ENCODE data around the gene ATP13A1. TPM values are rescaled to one million over a fixed set of nuclear protein-coding genes. Genes with fewer than 3 reads are reported as not detected.

ATP13A1 gene
- total and polyA plus RNA-seq, 3 experiments from 2014 or later, result 41.7 to 93.6 (median 92.1) TPM

DNA sequence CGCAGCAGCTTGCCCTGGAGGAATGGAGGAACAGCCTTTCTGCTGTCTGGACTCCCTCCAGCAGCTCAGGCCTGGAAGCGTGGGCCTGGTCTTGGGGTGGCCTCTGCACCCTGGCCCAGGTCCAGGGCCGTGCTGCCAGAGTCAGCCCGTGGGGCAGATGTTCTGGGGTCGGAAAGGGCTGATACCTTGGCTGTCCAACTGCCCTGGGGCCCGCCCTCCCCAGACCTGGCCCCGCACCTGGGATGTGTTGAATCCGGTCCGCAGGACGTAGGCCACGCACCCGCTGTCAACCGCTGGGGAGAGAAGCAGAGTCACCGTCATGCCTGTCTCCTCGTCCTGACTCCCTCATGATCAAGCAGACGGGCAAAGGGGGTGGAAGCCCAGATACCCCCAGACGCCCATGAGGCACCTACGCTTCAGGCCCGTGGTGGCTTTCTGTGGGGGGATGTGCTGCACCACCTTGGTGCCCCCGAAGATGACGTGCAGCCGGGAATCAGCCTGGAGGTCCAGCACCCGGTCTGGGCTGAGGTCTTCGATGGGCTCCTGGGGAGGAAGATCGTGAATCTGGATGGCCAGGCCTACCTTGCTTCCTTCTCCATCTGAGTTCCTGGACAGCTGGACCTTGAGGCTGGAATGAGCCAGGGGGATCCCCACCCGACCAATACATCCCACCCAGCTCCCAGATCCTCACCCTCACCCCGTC, 7.7 kb downstream of the ATP13A1 start:
- ChIA-PET POLR2A (interaction anchor here (0.5 kb wide), 1 partner anchor 426 kb away, joined by 4 read pairs; no protein-coding TSS in a partner anchor), CTCF (interaction anchor here (1.2 to 1.6 kb wide), 2 partner anchors 12 to 124 kb away, joined by 3 to 4 read pairs; no protein-coding TSS in a partner anchor)
- Mint-ChIP-seq H3K4me3 (no peak overlapping the region), H3K27me3 (peaks cover 0 to under 1% of the 10 kb centered on the region in 2 donors), H3K27ac (peak overlapping the region in 2 of 8 donors; percentile 75 to 82), H3K9me3 (no peaks in the 10 kb centered on the region), H3K36me3 (peaks cover 7 to 87% (median 14%) of the 10 kb centered on the region in 3 donors), H3K4me1 (peaks cover 5 to 6% (median 6%) of the 10 kb centered on the region in 3 donors)
- no peak overlapping the region for H3K4me3 ChIP-seq (ENCODE audit: low read length)
- peak in 1 of 5 donors; percentile 40 for DNase-seq
- H3K27me3 ChIP-seq (ENCODE audit: insufficient read depth, low read length, poor library complexity, severe bottlenecking), result no peaks in the 10 kb centered on the region
- H3K36me3 ChIP-seq (ENCODE audit: insufficient read depth, low read length), result peaks cover 80% of the 10 kb centered on the region
- H3K27ac ChIP-seq (ENCODE audit: low read depth, low read length), result no peak overlapping the region
- no peaks in the 10 kb centered on the region for H3K9me3 ChIP-seq (ENCODE audit: low read length)
- H3K4me1 ChIP-seq (ENCODE audit: insufficient read depth, low read length), result no peaks in the 10 kb centered on the region

DNA sequence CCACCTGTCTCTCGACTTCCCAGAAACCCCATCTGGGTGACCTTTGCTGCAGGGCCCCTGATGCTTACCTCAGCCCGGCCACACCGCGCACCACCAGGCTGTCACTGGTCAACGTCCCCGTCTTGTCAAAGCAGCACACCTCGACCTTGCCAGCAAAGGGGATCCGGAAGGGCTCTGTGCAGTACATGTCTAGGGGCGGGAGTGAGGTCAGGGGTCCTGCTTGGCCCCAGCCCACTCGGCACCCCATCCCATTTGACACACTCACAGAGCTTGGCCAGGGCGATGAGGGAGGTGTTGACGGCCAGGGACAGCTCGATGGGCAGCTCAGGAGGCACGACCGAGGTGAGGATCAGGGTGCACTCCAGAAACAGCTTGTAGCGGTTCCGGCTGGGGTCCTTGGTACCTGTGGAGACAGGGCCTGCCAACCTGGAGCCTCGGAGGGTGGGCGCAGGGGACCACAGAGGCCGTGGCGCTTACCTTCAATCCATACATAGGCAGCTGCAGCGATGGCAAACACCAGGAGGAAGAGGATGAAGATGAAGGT, 8.4 kb downstream of the ATP13A1 start:
- Histone ChIP-seq H3K36me3 (ENCODE audit: insufficient read depth, low read length) (peaks cover 81% of the 10 kb centered on the region), H3K27ac (ENCODE audit: low read depth, low read length) (no peak overlapping the region), H3K4me1 (ENCODE audit: insufficient read depth, low read length) (no peaks in the 10 kb centered on the region), H3K4me3 (ENCODE audit: low read length) (no peak overlapping the region), H3K9me3 (ENCODE audit: low read length) (no peaks in the 10 kb centered on the region), H3K27me3 (ENCODE audit: insufficient read depth, low read length, poor library complexity, severe bottlenecking) (no peaks in the 10 kb centered on the region)
- Mint-ChIP-seq H3K27ac (no peak overlapping the region), H3K4me1 (peaks cover 5 to 6% (median 6%) of the 10 kb centered on the region in 3 donors), H3K27me3 (peaks cover 0 to 1% of the 10 kb centered on the region in 2 donors), H3K9me3 (no peaks in the 10 kb centered on the region), H3K36me3 (peaks cover 7 to 93% (median 14%) of the 10 kb centered on the region in 3 donors), H3K4me3 (peak overlapping the region in 1 of 7 donors; percentile 44)
- ChIA-PET POLR2A (interaction anchor here (0.5 to 1.3 kb wide), 2 partner anchors 13 to 425 kb away, joined by 4 to 12 read pairs; no protein-coding TSS in a partner anchor), CTCF (interaction anchor here (1.2 to 1.6 kb wide), 2 partner anchors 11 to 123 kb away, joined by 3 to 4 read pairs; no protein-coding TSS in a partner anchor)
- peak in 1 of 5 donors; percentile 42 for DNase-seq

DNA sequence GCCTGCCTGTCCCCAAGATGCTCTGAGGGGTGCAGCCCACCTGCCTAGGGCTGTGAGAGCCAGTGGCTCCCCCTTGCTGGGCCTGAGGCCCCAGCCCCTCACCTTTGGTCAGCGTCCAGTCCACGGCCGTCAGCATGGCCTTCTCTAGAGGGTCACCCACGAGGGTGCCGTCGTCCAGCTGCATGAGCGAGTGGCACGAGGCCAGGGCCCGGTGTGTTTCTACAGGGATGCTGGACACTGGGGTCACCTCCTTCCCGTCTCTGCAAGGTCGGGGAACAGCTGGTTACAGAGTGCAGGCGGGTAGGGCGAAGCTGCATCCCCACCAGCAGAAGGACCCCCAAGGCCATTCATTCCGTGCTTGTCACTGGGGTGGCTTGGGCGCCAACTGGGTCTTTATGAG, 9.0 kb downstream of the ATP13A1 start:
- ChIA-PET CTCF (no interaction called here), POLR2A (interaction anchor here (0.6 to 1.3 kb wide), 2 partner anchors 13 to 33 kb away, joined by 3 to 12 read pairs; no protein-coding TSS in a partner anchor)
- H3K4me1 Mint-ChIP-seq, result peaks cover 2 to 6% (median 6%) of the 10 kb centered on the region in 3 donors

DNA sequence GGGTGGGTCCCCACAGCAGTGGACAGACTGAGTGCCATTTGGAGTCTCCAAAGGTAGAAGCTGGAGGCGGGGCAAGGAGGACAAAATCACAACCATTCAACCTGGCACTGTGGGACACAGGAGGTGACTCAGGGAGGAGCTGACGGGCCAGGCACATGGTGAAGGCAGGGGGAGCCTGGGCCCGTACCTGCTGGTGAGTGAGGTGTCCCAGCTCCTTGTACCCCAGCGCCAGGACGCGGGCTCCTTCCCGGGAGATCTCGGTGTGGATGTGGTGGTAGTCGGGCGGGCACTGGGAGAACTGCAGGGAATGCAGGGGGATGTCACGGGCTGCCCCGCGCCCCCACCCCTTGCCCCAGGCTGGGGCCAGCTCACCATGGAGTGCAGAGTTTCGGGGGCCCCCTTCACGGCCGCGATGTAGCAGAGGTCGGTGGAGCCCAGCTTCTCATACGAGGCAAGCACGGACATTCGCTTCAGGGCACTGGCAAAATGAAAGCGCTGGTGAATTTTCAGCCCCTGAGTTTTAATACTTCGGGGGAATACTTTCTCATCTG, 9.8 kb downstream of the ATP13A1 start:
- POLR2A ChIA-PET, result interaction anchor here (1.1 to 1.8 kb wide), 3 partner anchors 9 to 25 kb away, joined by 3 to 12 read pairs (median 5); no protein-coding TSS in a partner anchor
- peaks cover 7 to 93% (median 17%) of the 10 kb centered on the region in 3 donors for H3K36me3 Mint-ChIP-seq

More for the DNA sequence above, 9.0 kb downstream of the ATP13A1 start:
- Mint-ChIP-seq H3K9me3 (no peaks in the 10 kb centered on the region), H3K27me3 (peaks cover 0 to 1% of the 10 kb centered on the region in 2 donors), H3K36me3 (peaks cover 7 to 93% (median 14%) of the 10 kb centered on the region in 3 donors), H3K27ac (no peak overlapping the region), H3K4me3 (no peak overlapping the region)
- Histone ChIP-seq H3K36me3 (ENCODE audit: insufficient read depth, low read length) (peaks cover 77% of the 10 kb centered on the region), H3K9me3 (ENCODE audit: low read length) (no peaks in the 10 kb centered on the region), H3K27ac (ENCODE audit: low read depth, low read length) (no peak overlapping the region), H3K4me3 (ENCODE audit: low read length) (no peak overlapping the region), H3K4me1 (ENCODE audit: insufficient read depth, low read length) (no peaks in the 10 kb centered on the region), H3K27me3 (ENCODE audit: insufficient read depth, low read length, poor library complexity, severe bottlenecking) (no peaks in the 10 kb centered on the region)
- no peak for DNase-seq

DNA sequence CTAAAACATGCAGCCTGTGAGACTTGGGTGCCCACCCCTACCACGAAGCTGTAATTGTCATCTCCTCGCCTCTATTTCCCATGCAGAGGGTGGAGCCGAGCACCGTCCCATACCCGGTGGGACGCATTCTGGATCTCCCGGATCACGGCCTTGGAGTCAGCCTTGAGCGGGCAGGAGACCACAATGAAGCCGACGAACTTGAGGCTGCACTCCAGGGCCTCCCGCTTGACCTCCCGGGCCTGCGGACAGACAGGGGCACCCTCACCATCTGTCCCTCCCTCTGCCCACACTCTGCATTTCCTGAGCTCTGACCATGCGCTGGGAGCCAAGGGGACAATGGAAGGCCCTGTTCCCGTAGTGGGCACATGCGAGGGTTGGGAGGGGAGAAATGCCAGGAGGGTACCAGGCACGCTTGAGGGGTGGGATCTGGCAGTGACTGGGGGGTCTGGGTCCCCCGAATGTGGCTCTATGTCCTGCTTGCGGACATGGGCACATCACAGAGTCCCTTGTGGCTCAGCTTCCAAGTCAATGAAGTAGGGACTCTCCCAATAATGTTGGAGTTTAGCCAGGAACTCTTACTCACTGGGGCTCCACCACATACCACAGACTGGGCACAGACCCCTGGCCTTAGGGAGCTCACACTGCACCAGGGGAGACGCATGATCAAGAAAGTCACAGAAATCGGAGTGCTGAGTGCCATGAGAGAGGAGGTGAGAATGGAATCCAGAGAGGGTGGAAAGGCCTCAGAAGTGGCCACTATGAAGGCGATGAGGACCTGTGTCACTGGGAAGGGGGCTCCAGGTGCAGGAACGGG, 10.8 kb downstream of the ATP13A1 start:
- peaks cover 63% of the 10 kb centered on the region for H3K36me3 ChIP-seq (ENCODE audit: insufficient read depth, low read length)
- H3K9me3 ChIP-seq (ENCODE audit: low read length), result no peaks in the 10 kb centered on the region
- Mint-ChIP-seq H3K27ac (peak overlapping the region in 2 of 8 donors; percentile 50 to 62), H3K27me3 (peaks cover 0 to 1% of the 10 kb centered on the region in 2 donors), H3K9me3 (no peaks in the 10 kb centered on the region), H3K36me3 (peaks cover 7 to 91% (median 13%) of the 10 kb centered on the region in 3 donors), H3K4me1 (peaks cover 0 to 2% (median 0%) of the 10 kb centered on the region in 3 donors), H3K4me3 (no peak overlapping the region)
- H3K4me1 ChIP-seq (ENCODE audit: insufficient read depth, low read length), result no peaks in the 10 kb centered on the region
- ChIA-PET CTCF (interaction anchor here (1.4 to 2.4 kb wide), 2 partner anchors 98 to 121 kb away, joined by 4 to 7 read pairs; no protein-coding TSS in a partner anchor), POLR2A (interaction anchor here (1.1 to 1.8 kb wide), 2 partner anchors 10 to 24 kb away, joined by 3 to 5 read pairs; no protein-coding TSS in a partner anchor)
- no peaks in the 10 kb centered on the region for H3K27me3 ChIP-seq (ENCODE audit: insufficient read depth, low read length, poor library complexity, severe bottlenecking)
- no peak overlapping the region for H3K27ac ChIP-seq (ENCODE audit: low read depth, low read length)
- DNase-seq, result no peak
- no peak overlapping the region for H3K4me3 ChIP-seq (ENCODE audit: low read length)

More for the DNA sequence above, 9.8 kb downstream of the ATP13A1 start:
- H3K27ac ChIP-seq (ENCODE audit: low read depth, low read length), result no peak overlapping the region
- peaks cover 0 to 1% of the 10 kb centered on the region in 2 donors for H3K27me3 Mint-ChIP-seq
- no peak overlapping the region for H3K4me3 ChIP-seq (ENCODE audit: low read length)
- H3K9me3 ChIP-seq (ENCODE audit: low read length), result no peaks in the 10 kb centered on the region
- peaks cover 73% of the 10 kb centered on the region for H3K36me3 ChIP-seq (ENCODE audit: insufficient read depth, low read length)
- CTCF ChIA-PET, result no interaction called here
- no peak for DNase-seq
- no peak overlapping the region for H3K4me3 Mint-ChIP-seq
- peaks cover 2 to 6% (median 6%) of the 10 kb centered on the region in 3 donors for H3K4me1 Mint-ChIP-seq
- H3K9me3 Mint-ChIP-seq, result no peaks in the 10 kb centered on the region
- no peaks in the 10 kb centered on the region for H3K27me3 ChIP-seq (ENCODE audit: insufficient read depth, low read length, poor library complexity, severe bottlenecking)
- no peak overlapping the region for H3K27ac Mint-ChIP-seq
- no peaks in the 10 kb centered on the region for H3K4me1 ChIP-seq (ENCODE audit: insufficient read depth, low read length)

DNA sequence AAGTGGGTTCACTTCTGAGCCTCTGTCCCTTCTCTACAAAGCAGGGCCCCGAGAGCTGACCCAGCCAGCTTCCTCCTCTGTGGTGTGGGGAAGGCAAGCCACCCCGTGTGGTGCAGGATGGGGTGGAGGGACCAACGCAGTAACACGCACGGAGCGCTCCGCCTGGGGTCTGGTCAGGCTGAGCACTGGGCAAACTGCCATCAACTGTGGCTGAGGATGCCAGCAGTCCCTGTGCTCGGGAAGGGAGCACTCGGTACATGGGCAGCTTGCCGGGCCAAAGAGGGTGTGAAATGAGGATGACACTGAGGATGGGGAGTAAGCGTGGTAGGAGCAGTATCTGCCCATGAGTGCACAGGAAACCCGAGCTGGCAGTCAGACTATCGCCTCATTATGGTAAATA, 12.4 kb downstream of the ATP13A1 start:
- H3K27ac Mint-ChIP-seq, result peak overlapping the region in 1 of 8 donors; percentile 91
- no peaks in the 10 kb centered on the region for H3K9me3 ChIP-seq (ENCODE audit: low read length)
- H3K9me3 Mint-ChIP-seq, result no peaks in the 10 kb centered on the region
- H3K4me1 Mint-ChIP-seq, result peaks cover 0 to 2% (median 0%) of the 10 kb centered on the region in 3 donors
- peaks cover 47% of the 10 kb centered on the region for H3K36me3 ChIP-seq (ENCODE audit: insufficient read depth, low read length)
- no peak for DNase-seq
- ChIA-PET POLR2A (interaction anchor here (0.7 to 0.9 kb wide), 2 partner anchors 11 to 91 kb away, joined by 3 read pairs; no protein-coding TSS in a partner anchor), CTCF (interaction anchor here (0.6 to 2.4 kb wide), 4 partner anchors 11 to 119 kb away, joined by 3 to 7 read pairs (median 4); no protein-coding TSS in a partner anchor)
- H3K4me1 ChIP-seq (ENCODE audit: insufficient read depth, low read length), result no peaks in the 10 kb centered on the region
- peak overlapping the region in 1 of 7 donors; percentile 44 for H3K4me3 Mint-ChIP-seq
- H3K4me3 ChIP-seq (ENCODE audit: low read length), result no peak overlapping the region
- H3K27me3 ChIP-seq (ENCODE audit: insufficient read depth, low read length, poor library complexity, severe bottlenecking), result no peaks in the 10 kb centered on the region
- H3K27me3 Mint-ChIP-seq, result peaks cover 0 to 1% of the 10 kb centered on the region in 2 donors
- H3K27ac ChIP-seq (ENCODE audit: low read depth, low read length), result no peak overlapping the region
- H3K36me3 Mint-ChIP-seq, result peaks cover 7 to 91% (median 11%) of the 10 kb centered on the region in 3 donors

DNA sequence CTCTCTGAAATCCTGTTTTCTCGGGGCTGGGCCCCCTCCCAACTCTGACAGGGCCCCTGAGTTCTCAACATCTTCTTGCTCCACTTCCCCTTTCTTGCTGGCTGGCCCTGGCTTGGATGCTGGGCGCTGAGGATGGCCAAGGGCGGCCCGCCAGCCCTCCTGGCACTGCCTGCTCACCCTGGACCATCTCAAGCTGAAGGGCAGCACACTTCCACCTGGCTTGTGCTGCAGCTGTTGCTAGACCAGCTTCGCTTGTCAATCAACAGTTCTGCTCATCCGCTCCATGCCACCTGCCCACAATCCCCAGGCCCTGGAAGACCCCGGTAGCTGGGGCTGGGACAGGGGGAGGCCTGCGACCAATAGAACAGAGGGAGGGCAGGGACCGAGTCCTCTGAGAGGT, 13.1 kb downstream of the ATP13A1 start:
- peaks cover 0 to 1% of the 10 kb centered on the region in 2 donors for H3K27me3 Mint-ChIP-seq
- no peak overlapping the region for H3K4me3 ChIP-seq (ENCODE audit: low read length)
- no peak overlapping the region for H3K27ac ChIP-seq (ENCODE audit: low read depth, low read length)
- H3K9me3 Mint-ChIP-seq, result no peaks in the 10 kb centered on the region
- peaks cover 39% of the 10 kb centered on the region for H3K36me3 ChIP-seq (ENCODE audit: insufficient read depth, low read length)
- no peak overlapping the region for H3K4me3 Mint-ChIP-seq
- no peak overlapping the region for H3K27ac Mint-ChIP-seq
- POLR2A ChIA-PET, result no interaction called here
- H3K36me3 Mint-ChIP-seq, result peaks cover 7 to 92% (median 11%) of the 10 kb centered on the region in 3 donors
- no peaks in the 10 kb centered on the region for H3K9me3 ChIP-seq (ENCODE audit: low read length)
- no peak for DNase-seq
- CTCF ChIA-PET, result interaction anchor here (0.6 to 2.4 kb wide), 3 partner anchors 38 to 118 kb away, joined by 3 to 7 read pairs (median 3); no protein-coding TSS in a partner anchor
- H3K4me1 ChIP-seq (ENCODE audit: insufficient read depth, low read length), result no peaks in the 10 kb centered on the region
- peaks cover 0 to 2% (median 0%) of the 10 kb centered on the region in 3 donors for H3K4me1 Mint-ChIP-seq
- no peaks in the 10 kb centered on the region for H3K27me3 ChIP-seq (ENCODE audit: insufficient read depth, low read length, poor library complexity, severe bottlenecking)
